Breast epithelium (tissue), 4 donors: ENCODE results near the gene CCDC157. TPM values are rescaled to one million over a fixed set of nuclear protein-coding genes. Genes with fewer than 3 reads are reported as not detected.

Experiments
- DNase-seq, 2 donors: peaks; one replicate each; pipeline ENCODE4 v3.0.0-alpha.2; 2019; ENCODE audit warnings: low spot score in 2 of 2
- H3K27ac ChIP-seq, 2 donors: fragments of 200-600 bp; sonication (generic) in 1 of 2; one replicate each; pipeline ENCODE4 v1.5.1; 2016 to 2019; ENCODE audit warnings: mild to moderate bottlenecking in 1 of 2
- H3K27me3 ChIP-seq, 2 donors: fragments of 200-600 bp; sonication (generic) in 1 of 2; one replicate each; pipeline versions ENCODE4 v1.5.1 to v1.6.0; 2017 to 2019; ENCODE audit warnings: control low read depth in 1 of 2, mild to moderate bottlenecking in 1 of 2
- H3K36me3 ChIP-seq: fragments of 200-600 bp; one replicate; pipeline ENCODE4 v1.5.1; 2019
- H3K4me1 ChIP-seq, 2 donors: fragments of 200-600 bp; sonication (generic); one replicate each; pipeline ENCODE4 v1.5.1; 2016 to 2019; ENCODE audit warnings: control low read depth in 1 of 2
- H3K4me3 ChIP-seq, 3 donors: fragments of 200-600 bp; sonication (generic); 1 replicate in 2 of 3; 2 replicates in 1 of 3; pipeline ENCODE4 v1.5.1; 2016 to 2019; ENCODE audit warnings: mild to moderate bottlenecking in 3 of 3, moderate library complexity in 2 of 3
- H3K9me3 ChIP-seq, 2 donors: fragments of 200-600 bp; sonication (generic) in 1 of 2; one replicate each; pipeline ENCODE4 v1.5.1; 2016 to 2019; ENCODE audit warnings: control low read depth in 1 of 2
- POLR2A ChIP-seq: fragments of 450-650 bp; IDR thresholded peaks from one replicate; pipeline ENCODE4 v1.6.1; 2016; ENCODE audit warnings: antibody characterized with exemption, mild to moderate bottlenecking, moderate library complexity
- POLR2AphosphoS5 ChIP-seq, 3 donors: sonication (generic); formaldehyde crosslinking; IDR thresholded peaks; one replicate each; pipeline ENCODE4 v1.6.1; 2017; ENCODE audit warnings: antibody characterized with exemption in 3 of 3
- intact Hi-C: fragments of 100-400 bp; cut with DNase I; formaldehyde crosslinking; loops from one replicate; pipeline ENCODE4 v1.15.1; 2023; ENCODE audit warnings: low total_unique reads
- total RNA-seq, 3 donors: library from RNA; depleted of rRNA; stranded (reverse); fragments of >200 nt; gene quantifications; one replicate each; pipeline ENCODE4 v1.1.0, GENCODE V29; 2016
- TF ChIP-seq, protein P1 (sequence below), 3 donors: fragments of 450-650 bp; IDR thresholded peaks; one replicate each; pipeline ENCODE4 v1.5.1; 2016 to 2017; ENCODE audit warnings: antibody characterized with exemption in 3 of 3, mild to moderate bottlenecking in 3 of 3, moderate library complexity in 3 of 3

Gene CCDC157
- total RNA-seq, 3 donors from 2014 or later, result 2.6 to 7.5 (median 6.6) TPM

- intact Hi-C loops, result no loop called here
- H3K36me3 ChIP-seq, result no peaks in the 10 kb centered on the region
Measured at GRCh38 chr22:30326255-30326705, 30.5 kb upstream of the CCDC157 start.

GRCh38 chr22:30326706-30327362, 30.0 kb upstream of the CCDC157 start, which contains the start of gene TBC1D10A:
TBC1D10A (minus strand) TSS chr22:30326941; CDS start chr22:30326881, 60 bp downstream.
- Histone ChIP-seq H3K4me3 (peak within 1 kb of the TSS; percentile 97 to 99 (median 97)), H3K27ac (peak within 1 kb of the TSS; percentile 93 to 95), H3K4me1 (peaks cover 6 to 25% of the 10 kb centered on the region in 2 donors), H3K9me3 (no peaks in the 10 kb centered on the region), H3K36me3 (no peaks in the 10 kb centered on the region), H3K27me3 (no peaks in the 10 kb centered on the region)
- intact Hi-C loops, result no loop called here
- TF ChIP-seq, protein P1, sequence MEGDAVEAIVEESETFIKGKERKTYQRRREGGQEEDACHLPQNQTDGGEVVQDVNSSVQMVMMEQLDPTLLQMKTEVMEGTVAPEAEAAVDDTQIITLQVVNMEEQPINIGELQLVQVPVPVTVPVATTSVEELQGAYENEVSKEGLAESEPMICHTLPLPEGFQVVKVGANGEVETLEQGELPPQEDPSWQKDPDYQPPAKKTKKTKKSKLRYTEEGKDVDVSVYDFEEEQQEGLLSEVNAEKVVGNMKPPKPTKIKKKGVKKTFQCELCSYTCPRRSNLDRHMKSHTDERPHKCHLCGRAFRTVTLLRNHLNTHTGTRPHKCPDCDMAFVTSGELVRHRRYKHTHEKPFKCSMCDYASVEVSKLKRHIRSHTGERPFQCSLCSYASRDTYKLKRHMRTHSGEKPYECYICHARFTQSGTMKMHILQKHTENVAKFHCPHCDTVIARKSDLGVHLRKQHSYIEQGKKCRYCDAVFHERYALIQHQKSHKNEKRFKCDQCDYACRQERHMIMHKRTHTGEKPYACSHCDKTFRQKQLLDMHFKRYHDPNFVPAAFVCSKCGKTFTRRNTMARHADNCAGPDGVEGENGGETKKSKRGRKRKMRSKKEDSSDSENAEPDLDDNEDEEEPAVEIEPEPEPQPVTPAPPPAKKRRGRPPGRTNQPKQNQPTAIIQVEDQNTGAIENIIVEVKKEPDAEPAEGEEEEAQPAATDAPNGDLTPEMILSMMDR (IDR thresholded peaks at IDR 0.05), result peak in 1 of 3 donors; percentile 15
- TF ChIP-seq POLR2AphosphoS5 (IDR thresholded peaks at IDR 0.05) (peak; percentile 11 to 75 (median 38)), POLR2A (peak; percentile 46)
- DNase-seq, result peak; percentile 92 to 97

More at GRCh38 chr22:30326255-30326705, 30.5 kb upstream of the CCDC157 start:
- Histone ChIP-seq H3K4me1 (peaks cover 6 to 25% of the 10 kb centered on the region in 2 donors), H3K27ac (peak overlapping the region; percentile 93 to 95), H3K27me3 (no peaks in the 10 kb centered on the region), H3K4me3 (peak overlapping the region; percentile 97 to 99 (median 97)), H3K9me3 (no peaks in the 10 kb centered on the region)
- peak in 1 of 2 donors; percentile 45 for DNase-seq
- TF ChIP-seq, protein P1 (IDR thresholded peaks at IDR 0.05), result no peak
- TF ChIP-seq POLR2AphosphoS5 (IDR thresholded peaks at IDR 0.05) (no peak), POLR2A (no peak)

GRCh38 chr22:30327864-30328345, 28.9 kb upstream of the CCDC157 start:
- no peak for DNase-seq

GRCh38 chr22:30328466-30329049, 28.2 kb upstream of the CCDC157 start:
- no peak for DNase-seq
- H3K9me3 ChIP-seq, result no peaks in the 10 kb centered on the region
- TF ChIP-seq POLR2AphosphoS5 (IDR thresholded peaks at IDR 0.05), result no peak
- TF ChIP-seq, protein P1 (IDR thresholded peaks at IDR 0.05), result no peak
- TF ChIP-seq POLR2A, result no peak
- H3K4me3 ChIP-seq, result no peak overlapping the region
- H3K36me3 ChIP-seq, result no peaks in the 10 kb centered on the region
- peaks cover 6 to 33% of the 10 kb centered on the region in 2 donors for H3K4me1 ChIP-seq
- H3K27me3 ChIP-seq, result no peaks in the 10 kb centered on the region
- H3K27ac ChIP-seq, result peak overlapping the region; percentile 93 to 95
- intact Hi-C loops, result no loop called here

More at GRCh38 chr22:30327864-30328345, 28.9 kb upstream of the CCDC157 start:
- intact Hi-C loops, result no loop called here
- no peaks in the 10 kb centered on the region for H3K36me3 ChIP-seq
- no peak overlapping the region for H3K4me3 ChIP-seq
- TF ChIP-seq, protein P1 (IDR thresholded peaks at IDR 0.05), result no peak
- no peak for TF ChIP-seq POLR2AphosphoS5 (IDR thresholded peaks at IDR 0.05)
- TF ChIP-seq POLR2A, result no peak
- no peaks in the 10 kb centered on the region for H3K27me3 ChIP-seq
- no peaks in the 10 kb centered on the region for H3K9me3 ChIP-seq
- H3K4me1 ChIP-seq, result peaks cover 6 to 29% of the 10 kb centered on the region in 2 donors
- H3K27ac ChIP-seq, result peak overlapping the region; percentile 93 to 95

- H3K4me1 ChIP-seq, result peaks cover 0 to 13% of the 10 kb centered on the region in 2 donors
- intact Hi-C loops, result no loop called here
- no peaks in the 10 kb centered on the region for H3K27me3 ChIP-seq
- no peak overlapping the region for H3K4me3 ChIP-seq
- peak overlapping the region; percentile 49 to 62 for H3K27ac ChIP-seq
- TF ChIP-seq POLR2AphosphoS5 (IDR thresholded peaks at IDR 0.05) (no peak), POLR2A (no peak)
- TF ChIP-seq, protein P1 (IDR thresholded peaks at IDR 0.05), result no peak
- no peaks in the 10 kb centered on the region for H3K9me3 ChIP-seq
- DNase-seq, result no peak
- H3K36me3 ChIP-seq, result peaks cover 22% of the 10 kb centered on the region
Measured at GRCh38 chr22:30332551-30332950, 24.3 kb upstream of the CCDC157 start.
